A172 (cell line): Measurements from ENCODE around the gene BACH2. TPM values are rescaled to one million over a fixed set of nuclear protein-coding genes. Genes with fewer than 3 reads are reported as not detected.

Source experiments
- DNase-seq: peaks from one replicate; pipeline ENCODE4 v3.0.0-alpha.2; 2015; ENCODE audit warnings: low spot score
- total RNA-seq: library from RNA; depleted of rRNA; stranded (reverse); fragments of >200 nt; shearing (Covaris generic); gene quantifications from 2 replicates; pipeline ENCODE4 v1.2.3, GENCODE V29; 2014

Gene BACH2
- total RNA-seq, 1 experiment from 2014 or later, result 0.03 TPM

- no peak for DNase-seq
These were observed 354.7 kb downstream of the BACH2 start for GRCh38 chr6:89941763-89942497.

- no peak for DNase-seq
These were observed 355.4 kb downstream of the BACH2 start for GRCh38 chr6:89941031-89941762.

- peak; percentile 76 for DNase-seq
These were observed 356.2 kb downstream of the BACH2 start for GRCh38 chr6:89940225-89941027.

DNA sequence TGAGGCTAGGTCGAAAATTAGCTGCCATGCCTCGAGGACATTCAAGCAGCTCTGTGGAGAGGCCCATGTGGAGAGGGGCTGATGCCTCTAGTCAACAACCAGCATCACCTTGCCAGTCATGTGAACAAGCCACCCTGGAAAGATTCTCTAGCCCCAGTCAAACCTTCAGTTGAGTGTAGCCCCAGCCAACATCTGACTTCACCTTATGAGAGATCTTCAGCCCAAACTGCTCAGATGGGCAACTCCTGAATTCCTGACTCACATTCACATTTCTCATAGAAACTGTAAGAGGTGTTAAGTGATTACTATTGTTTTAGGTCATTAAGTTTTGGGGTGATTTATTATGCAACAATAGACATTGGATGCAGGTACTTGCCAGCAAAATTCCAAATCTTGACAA, 357.5 kb downstream of the BACH2 start:
- no peak for DNase-seq

DNA sequence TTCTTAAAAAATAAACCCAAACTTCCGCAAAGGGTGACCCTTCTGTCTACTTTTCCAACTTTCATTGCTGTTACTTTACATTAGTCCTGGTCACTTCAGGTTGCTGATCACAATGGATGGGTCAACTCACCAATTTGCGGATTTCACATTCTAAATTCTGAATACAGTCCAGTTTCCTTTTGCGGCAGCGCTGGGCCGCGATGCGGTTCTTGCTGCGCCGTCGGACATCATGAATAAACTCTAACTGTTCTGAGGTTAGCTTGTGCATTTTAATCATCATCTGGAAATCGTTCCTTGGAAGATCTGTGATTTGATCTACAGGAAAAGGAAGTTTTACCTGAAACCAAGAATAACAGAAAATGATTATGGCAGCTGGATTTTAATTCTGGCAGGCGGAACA, 358.6 kb downstream of the BACH2 start:
- no peak for DNase-seq

- no peak for DNase-seq
These were observed 360.5 kb downstream of the BACH2 start for GRCh38 chr6:89936177-89936576.

- DNase-seq, result no peak
These were observed 361.8 kb downstream of the BACH2 start for GRCh38 chr6:89934685-89935366.

DNA sequence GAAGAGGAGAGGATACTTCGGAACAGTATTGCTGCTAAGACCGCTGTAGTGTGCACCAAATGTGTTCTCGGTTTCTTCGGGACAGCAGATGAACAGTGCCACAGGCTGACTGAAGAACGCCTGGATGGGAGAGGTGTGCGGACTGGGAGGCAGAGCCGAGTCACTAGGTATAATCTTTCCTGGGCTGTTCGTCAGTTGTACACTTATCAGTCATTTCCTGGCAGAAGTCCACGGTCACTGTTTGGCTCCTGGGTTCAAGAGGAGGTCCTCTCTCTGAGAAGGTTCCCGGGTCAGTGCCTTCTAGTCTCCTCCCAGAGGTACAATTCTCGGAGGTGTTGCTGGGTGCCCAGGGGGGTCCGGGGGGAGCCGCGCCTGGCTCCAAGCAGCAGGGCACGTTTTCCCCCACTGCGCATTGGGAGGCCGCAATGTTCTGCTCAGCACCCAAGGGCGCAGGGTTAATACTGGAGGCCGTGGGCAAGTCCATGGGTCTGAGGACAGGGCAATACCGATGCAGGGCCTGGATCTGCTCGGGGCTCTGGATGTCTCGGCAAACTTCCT, 364.3 kb downstream of the BACH2 start:
- no peak for DNase-seq

DNA sequence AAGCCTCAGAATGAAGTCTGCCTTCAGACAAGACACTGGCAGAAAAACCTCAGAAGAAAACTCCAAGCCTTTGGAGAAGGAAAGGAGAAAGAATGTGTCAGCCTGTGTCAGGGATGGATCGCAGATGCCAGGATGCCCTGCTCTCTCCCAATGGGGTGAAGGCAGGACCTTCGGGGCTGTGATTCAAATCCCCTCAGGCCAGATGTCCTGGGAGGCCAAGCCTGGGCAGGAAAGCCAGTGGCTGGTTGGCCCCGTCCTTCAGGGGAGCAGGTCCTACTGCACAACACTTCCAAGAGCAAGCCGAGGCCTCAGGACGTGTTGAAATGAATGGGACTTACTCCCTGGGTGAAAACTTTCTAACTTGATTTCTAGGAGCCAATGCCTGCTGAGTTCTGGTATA, 365.9 kb downstream of the BACH2 start:
- no peak for DNase-seq

- peak; percentile 41 for DNase-seq
These were observed 368.0 kb downstream of the BACH2 start for GRCh38 chr6:89928604-89929003.

GRCh38 chr6:89927791-89928550, 368.7 kb downstream of the BACH2 start:
- no peak for DNase-seq

- no peak for DNase-seq
These were observed 369.4 kb downstream of the BACH2 start for GRCh38 chr6:89927264-89927663.

DNA sequence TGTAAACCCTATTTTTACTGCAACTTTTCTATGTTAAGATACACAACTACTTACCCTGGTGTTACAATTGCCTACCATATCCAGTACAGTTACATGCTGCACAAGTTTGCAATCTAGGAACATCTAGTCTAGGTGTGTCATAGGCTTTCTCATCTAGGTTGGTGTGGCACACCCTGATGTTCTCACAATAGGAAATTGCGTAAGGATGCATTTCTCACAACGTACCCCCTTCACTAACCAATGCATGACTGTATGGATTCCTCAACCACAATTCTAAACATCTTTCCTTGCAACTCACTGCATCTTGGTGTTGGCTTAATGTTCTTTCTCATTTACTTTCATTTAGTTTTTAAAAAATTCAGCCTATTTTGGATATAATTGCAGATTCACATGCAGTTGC, 370.8 kb downstream of the BACH2 start:
- no peak for DNase-seq

GRCh38 chr6:89924231-89924630, 372.4 kb downstream of the BACH2 start:
- no peak for DNase-seq

GRCh38 chr6:89921691-89922090, 375.0 kb downstream of the BACH2 start:
- DNase-seq, result peak; percentile 52

DNA sequence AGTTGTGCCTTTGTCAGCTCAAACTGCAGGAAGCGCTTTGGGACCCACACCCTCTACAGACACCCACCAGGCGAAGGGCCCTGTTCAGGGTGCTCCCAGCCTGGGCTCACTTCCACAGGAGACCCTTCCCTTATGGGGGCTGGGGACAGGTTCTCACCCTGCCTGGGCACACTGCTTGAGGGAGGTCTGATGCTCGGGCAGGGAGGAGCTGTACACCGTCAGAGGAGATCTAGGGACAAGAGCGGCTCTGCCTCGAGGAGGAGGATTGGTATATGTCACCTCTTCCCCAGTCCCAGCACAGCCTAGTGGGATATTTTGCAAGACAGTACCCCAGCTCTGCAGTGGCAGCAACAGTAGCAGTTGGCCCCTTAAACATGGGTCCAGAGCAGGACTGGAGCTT, 375.4 kb downstream of the BACH2 start:
- DNase-seq, result no peak

GRCh38 chr6:89917801-89918366, 378.8 kb downstream of the BACH2 start:
- DNase-seq, result no peak

DNA sequence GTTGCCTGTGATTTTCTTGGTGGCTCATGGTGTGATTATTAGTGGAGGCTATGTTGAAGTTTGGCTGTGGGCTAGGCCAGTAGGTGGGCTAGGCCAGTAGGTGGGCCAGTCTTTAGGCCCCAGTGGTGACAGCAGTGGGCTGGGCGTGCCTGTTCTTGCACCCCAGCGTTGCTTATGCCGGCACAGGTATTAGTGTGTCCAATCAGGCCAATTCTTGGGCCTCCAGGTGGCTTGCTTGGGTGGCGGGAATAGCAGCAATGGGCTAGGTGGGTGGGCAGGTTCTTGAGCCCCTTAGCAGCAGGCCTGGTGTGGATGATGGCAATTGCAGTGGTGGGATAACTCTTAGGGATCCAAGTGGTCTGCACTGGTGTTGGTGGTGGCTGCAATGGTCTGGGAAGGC, 379.4 kb downstream of the BACH2 start:
- no peak for DNase-seq

DNA sequence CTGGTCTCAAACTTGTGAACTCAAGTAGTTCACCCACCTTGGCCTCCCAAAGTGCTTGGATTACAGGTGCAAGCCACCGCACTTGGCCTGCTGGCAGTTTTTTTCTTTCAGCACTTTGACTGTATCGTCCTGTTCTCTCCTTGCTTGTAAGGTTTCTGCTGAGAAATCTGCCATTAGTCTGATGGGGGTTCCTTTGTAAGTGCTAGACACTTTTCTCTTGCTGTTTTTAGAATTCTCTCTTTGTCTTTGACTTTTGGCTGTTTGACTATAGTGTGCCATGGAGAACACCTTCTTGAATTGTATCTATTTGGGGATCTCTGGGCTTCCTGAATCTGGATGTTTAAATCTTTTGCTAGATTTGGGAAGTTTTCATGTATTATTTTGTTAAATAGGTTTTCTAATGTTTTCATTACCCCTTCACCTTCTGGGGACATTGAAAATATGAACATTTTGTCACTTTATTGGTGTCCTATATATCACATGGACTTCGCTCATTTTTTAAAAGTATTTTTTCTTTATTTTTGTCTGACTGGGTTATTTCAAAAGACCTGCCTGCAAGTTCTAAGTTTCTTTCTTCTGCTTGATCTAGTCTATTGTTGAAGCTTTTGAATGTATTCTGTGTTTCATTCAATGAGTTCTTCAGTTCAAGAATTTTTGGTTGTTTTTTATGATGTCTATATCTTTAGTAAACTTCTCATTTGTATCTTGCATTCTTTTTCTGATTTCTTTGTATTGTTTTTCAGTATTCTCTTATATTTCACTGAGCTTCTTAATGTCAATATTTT, 380.3 kb downstream of the BACH2 start:
- DNase-seq, result no peak

- DNase-seq, result no peak
These were observed 385.8 kb downstream of the BACH2 start for GRCh38 chr6:89910902-89911240.
